Activated CD4-positive, alpha-beta memory T cell treated with anti-CD3 and anti-CD28 coated beads, Interleukin-2, amount 10 ng/mL, durations not matched to agents 7 days and 5 days (primary cell): ENCODE data around the gene LRRTM4. TPM values are rescaled to one million over a fixed set of nuclear protein-coding genes. Genes with fewer than 3 reads are reported as not detected.
"Not testable (repeated sequence)": the region's sequence is repeated elsewhere in the genome, so short reads cannot be mapped to it uniquely, and the experiment has no call there.

Experiments used
- CTCF ChIA-PET: fragments of 350-600 bp; sonication (Branson Sonifier 250); formaldehyde crosslinking; loops from one replicate; lab custom pipeline; 2021; ENCODE audit warnings: antibody characterized with exemption, inconsistent platforms; lab: Charles Lee
- POLR2A ChIA-PET: fragments of 350-600 bp; sonication (Branson Sonifier 250); formaldehyde crosslinking; loops from one replicate; lab custom pipeline; 2021; ENCODE audit warnings: antibody characterized with exemption; lab: Charles Lee
- DNase-seq: peaks from one replicate; pipeline ENCODE4 v3.0.0-alpha.2; 2020
- H3K27ac Mint-ChIP-seq: one replicate; pipeline ENCODE4 v1.8.0; 2021; ENCODE audit warnings: mild to moderate bottlenecking, mixed read lengths
- H3K27me3 Mint-ChIP-seq: one replicate; pipeline ENCODE4 v1.8.0; 2021; ENCODE audit warnings: mixed read lengths
- H3K36me3 Mint-ChIP-seq: one replicate; pipeline ENCODE4 v1.8.0; 2021; ENCODE audit warnings: low read depth, mixed read lengths
- H3K4me1 Mint-ChIP-seq: one replicate; pipeline ENCODE4 v1.8.0; 2021; ENCODE audit warnings: mixed read lengths
- H3K4me3 Mint-ChIP-seq: one replicate; pipeline ENCODE4 v1.8.0; 2021; ENCODE audit warnings: mild to moderate bottlenecking, mixed read lengths
- H3K9me3 Mint-ChIP-seq: one replicate; pipeline ENCODE4 v1.8.0; 2021; ENCODE audit warnings: mixed read lengths
- total RNA-seq, 2 experiments: library from RNA; stranded (reverse); gene quantifications; one replicate each; pipeline ENCODE4 v1.2.3, GENCODE V29; 2021

Gene LRRTM4
- total RNA-seq, 2 experiments from 2014 or later: not detected

GRCh38 chr2:76721226-76721625, 801.0 kb downstream of the LRRTM4 start:
- ChIA-PET CTCF (no interaction called here), POLR2A (no interaction called here)
- H3K4me1 Mint-ChIP-seq: no peaks in the 10 kb centered on the region
- peaks cover 5% of the 10 kb centered on the region for H3K9me3 Mint-ChIP-seq
- H3K27ac Mint-ChIP-seq: no peak overlapping the region
- H3K27me3 Mint-ChIP-seq: no peaks in the 10 kb centered on the region
- H3K4me3 Mint-ChIP-seq: no peak overlapping the region
- DNase-seq: no peak
- no peaks in the 10 kb centered on the region for H3K36me3 Mint-ChIP-seq

- H3K4me3 Mint-ChIP-seq: no peak overlapping the region
- no peaks in the 10 kb centered on the region for H3K4me1 Mint-ChIP-seq
- DNase-seq: no peak
- no peaks in the 10 kb centered on the region for H3K36me3 Mint-ChIP-seq
- peaks cover 8% of the 10 kb centered on the region for H3K9me3 Mint-ChIP-seq
- H3K27me3 Mint-ChIP-seq: no peaks in the 10 kb centered on the region
- CTCF ChIA-PET: no interaction called here
- POLR2A ChIA-PET: no interaction called here
- H3K27ac Mint-ChIP-seq: no peak overlapping the region
Observed at GRCh38 chr2:76713312-76713711, 808.9 kb downstream of the LRRTM4 start.

GRCh38 chr2:76711490-76711889, 810.7 kb downstream of the LRRTM4 start:
- no peak for DNase-seq
- Mint-ChIP-seq H3K4me3 (no peak overlapping the region), H3K36me3 (no peaks in the 10 kb centered on the region), H3K9me3 (peaks cover 9% of the 10 kb centered on the region), H3K27ac (no peak overlapping the region), H3K27me3 (no peaks in the 10 kb centered on the region), H3K4me1 (no peaks in the 10 kb centered on the region)
- CTCF ChIA-PET: no interaction called here
- POLR2A ChIA-PET: no interaction called here

DNA sequence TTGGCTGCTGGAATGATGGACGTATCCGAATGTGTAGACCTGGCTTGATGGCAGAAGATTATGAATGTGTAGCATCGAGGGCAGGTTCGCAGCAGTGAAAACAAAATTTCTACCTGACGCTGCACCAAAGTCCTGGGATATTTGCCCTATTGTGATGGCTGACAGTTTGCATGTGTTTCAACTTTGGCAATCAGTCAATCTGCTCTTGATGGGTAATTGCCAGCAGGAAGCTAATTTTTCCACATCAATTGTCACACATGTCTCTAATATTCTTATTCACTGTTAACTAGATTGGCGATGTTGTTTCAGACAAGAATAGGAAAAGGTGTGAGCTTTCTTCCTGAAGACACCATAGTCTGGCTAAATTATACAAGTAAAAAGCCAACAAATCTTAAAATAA, 821.3 kb downstream of the LRRTM4 start:
- Mint-ChIP-seq H3K27ac (no peak overlapping the region), H3K9me3 (peaks cover 6% of the 10 kb centered on the region), H3K4me3 (no peak overlapping the region), H3K36me3 (no peaks in the 10 kb centered on the region), H3K27me3 (no peaks in the 10 kb centered on the region), H3K4me1 (no peaks in the 10 kb centered on the region)
- CTCF ChIA-PET: no interaction called here
- POLR2A ChIA-PET: no interaction called here
- DNase-seq: no peak

GRCh38 chr2:76697998-76698713, 824.0 kb downstream of the LRRTM4 start:
- H3K4me3 Mint-ChIP-seq, POLR2A ChIA-PET, CTCF ChIA-PET: not testable (repeated sequence)

More at GRCh38 chr2:76697998-76698713, 824.0 kb downstream of the LRRTM4 start:
- not testable (repeated sequence) for H3K4me1 Mint-ChIP-seq, H3K36me3 Mint-ChIP-seq, H3K9me3 Mint-ChIP-seq, H3K27me3 Mint-ChIP-seq, DNase-seq, H3K27ac Mint-ChIP-seq
